Heart left ventricle (tissue), 13 donors: ENCODE data around the gene TTYH3.

Source experiments
- CTCF ChIP-seq, 12 donors: fragments of 200-600 bp; sonication (generic) in 4 of 12; IDR thresholded peaks; one replicate each; pipeline versions ENCODE4 v1.5.0 to v1.8.0; 2018 to 2022; ENCODE audit warnings: antibody characterized with exemption in 12 of 12, mild to moderate bottlenecking in 5 of 12
- POLR2A ChIP-seq, 2 donors: fragments of 450-650 bp; IDR thresholded peaks; one replicate each; pipeline ENCODE4 v1.6.1; 2017; ENCODE audit warnings: antibody characterized with exemption in 2 of 2, mild to moderate bottlenecking in 2 of 2, moderate library complexity in 2 of 2
- donor health status: ischemic (EF 13 %, LVEDD 7.1; RV severe dilation, severe dysfunction).
- donor health status: DM: no; HTN: yes; CAD: no.
- donor health status: DM: no; HTN: no; CAD: no.
- donor health status: ischemic (EF 25% LVEDD 6.9; RV normal size, moderate dysfunction).
- donor health status: ischemic (EF 25% LVEDD 5.7; RV mildly dilated, moderate dysfunction).
- donor health status: ischemic (EF 35%, LVEDD 5.7; RV mildly dilated, moderate dysfunction).
- donor health status: nonischemic (EF 11% LVEDD 7.7; RV severe dilation, severe dysfunction).
- donor health status: DM: yes; HTN: yes; CAD: no.
- donor health status: PGD.
- donor health status: ischemic (EF 29% LVEDD 5.4; RV normal size, mild dysfunction).
- donor health status: nonischemic (EF 23%, LVEDD 6.1; RV moderate dilation, normal function).

GRCh38 chr7:2661602-2662272 is 30.0 kb downstream of the TTYH3 start:
- TF ChIP-seq CTCF (IDR thresholded peaks at IDR 0.05): no peak
- no peak for TF ChIP-seq POLR2A (IDR thresholded peaks at IDR 0.05)
